ENCODE results near the gene PCNT. TPM values are rescaled to one million over a fixed set of nuclear protein-coding genes. Genes with fewer than 3 reads are reported as not detected.

PCNT gene
- total RNA-seq, 1 experiment from 2014 or later, result 34.0 TPM

DNA sequence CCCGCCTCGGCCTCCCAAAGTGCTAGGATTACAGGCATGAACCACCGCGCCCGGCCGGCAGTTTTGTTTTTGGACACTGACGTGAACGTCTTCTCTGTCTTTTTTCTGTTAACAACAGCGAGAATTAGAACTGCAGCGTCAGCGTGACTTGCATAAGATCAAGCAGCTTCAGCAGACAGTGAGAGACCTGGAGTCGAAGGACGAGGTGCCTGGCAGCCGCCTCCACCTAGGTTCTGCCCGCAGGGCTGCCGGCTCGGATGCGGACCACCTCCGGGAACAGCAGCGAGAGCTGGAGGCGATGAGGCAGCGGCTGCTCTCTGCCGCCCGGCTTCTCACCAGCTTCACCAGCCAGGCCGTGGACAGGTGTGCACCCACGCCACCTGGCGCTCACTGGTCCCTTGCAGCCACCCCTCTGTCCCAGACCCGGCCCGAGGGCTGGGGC lies 111.9 kb downstream of the PCNT start:
- BruUV-seq (replicated peaks), result no TSS peak
- intact Hi-C loops (cut with micrococcal nuclease), result no loop called here
- peaks cover 69% of the 10 kb centered on the region for H3K36me3 Mint-ChIP-seq (ENCODE audit: insufficient read depth, unreplicated experiment)
- no peaks in the 10 kb centered on the region for H3K4me1 Mint-ChIP-seq (ENCODE audit: insufficient read depth, unreplicated experiment)
- no peaks in the 10 kb centered on the region for H3K27me3 Mint-ChIP-seq (ENCODE audit: insufficient read depth, unreplicated experiment)
- no peak for DNase-seq (ENCODE audit: unreplicated experiment)
- TF ChIP-seq CTCF (IDR thresholded peaks at IDR 0.05; ENCODE audit: unreplicated experiment), result no peak
- no peak overlapping the region for H3K4me3 Mint-ChIP-seq (ENCODE audit: unreplicated experiment)
- no peak overlapping the region for H3K27ac Mint-ChIP-seq (ENCODE audit: low read depth, unreplicated experiment)
- no peaks in the 10 kb centered on the region for H3K9me3 Mint-ChIP-seq (ENCODE audit: unreplicated experiment)
- CTCF ChIA-PET, result interaction anchor here (0.5 to 0.9 kb wide), 2 partner anchors 45 to 77 kb away, joined by 3 to 4 read pairs; no protein-coding TSS in a partner anchor
- POLR2A ChIA-PET, result no interaction called here

- no peaks in the 10 kb centered on the region for H3K27me3 Mint-ChIP-seq (ENCODE audit: insufficient read depth, unreplicated experiment)
- no peak for TF ChIP-seq CTCF (IDR thresholded peaks at IDR 0.05; ENCODE audit: unreplicated experiment)
- H3K4me1 Mint-ChIP-seq (ENCODE audit: insufficient read depth, unreplicated experiment), result no peaks in the 10 kb centered on the region
- POLR2A ChIA-PET, result no interaction called here
- DNase-seq (ENCODE audit: unreplicated experiment), result no peak
- H3K27ac Mint-ChIP-seq (ENCODE audit: low read depth, unreplicated experiment), result peak overlapping the region; percentile 59
- CTCF ChIA-PET, result no interaction called here
- peaks cover 69% of the 10 kb centered on the region for H3K36me3 Mint-ChIP-seq (ENCODE audit: insufficient read depth, unreplicated experiment)
- H3K9me3 Mint-ChIP-seq (ENCODE audit: unreplicated experiment), result no peaks in the 10 kb centered on the region
- no peak overlapping the region for H3K4me3 Mint-ChIP-seq (ENCODE audit: unreplicated experiment)
- BruUV-seq (replicated peaks), result no TSS peak
- intact Hi-C loops (cut with micrococcal nuclease), result no loop called here
Observed at GRCh38 chr21:46436621-46437020, 112.7 kb downstream of the PCNT start.

- H3K27me3 Mint-ChIP-seq (ENCODE audit: insufficient read depth, unreplicated experiment), result no peaks in the 10 kb centered on the region
- H3K36me3 Mint-ChIP-seq (ENCODE audit: insufficient read depth, unreplicated experiment), result peaks cover 69% of the 10 kb centered on the region
- TF ChIP-seq CTCF (IDR thresholded peaks at IDR 0.05; ENCODE audit: unreplicated experiment), result no peak
- ChIA-PET CTCF (no interaction called here), POLR2A (interaction anchor here (1.1 kb wide), 2 partner anchors 64 to 198 kb away, joined by 3 read pairs; partner anchors contain the start of gene PRMT2)
- H3K4me3 Mint-ChIP-seq (ENCODE audit: unreplicated experiment), result no peak overlapping the region
- intact Hi-C loops (cut with micrococcal nuclease), result no loop called here
- BruUV-seq (replicated peaks), result no TSS peak
- H3K4me1 Mint-ChIP-seq (ENCODE audit: insufficient read depth, unreplicated experiment), result no peaks in the 10 kb centered on the region
- H3K9me3 Mint-ChIP-seq (ENCODE audit: unreplicated experiment), result no peaks in the 10 kb centered on the region
- peak overlapping the region; percentile 59 for H3K27ac Mint-ChIP-seq (ENCODE audit: low read depth, unreplicated experiment)
- DNase-seq (ENCODE audit: unreplicated experiment), result no peak
Observed at GRCh38 chr21:46437096-46437498, 113.1 kb downstream of the PCNT start.

- no peaks in the 10 kb centered on the region for H3K27me3 Mint-ChIP-seq (ENCODE audit: insufficient read depth, unreplicated experiment)
- peak overlapping the region; percentile 59 for H3K27ac Mint-ChIP-seq (ENCODE audit: low read depth, unreplicated experiment)
- DNase-seq (ENCODE audit: unreplicated experiment), result no peak
- H3K4me3 Mint-ChIP-seq (ENCODE audit: unreplicated experiment), result no peak overlapping the region
- H3K9me3 Mint-ChIP-seq (ENCODE audit: unreplicated experiment), result no peaks in the 10 kb centered on the region
- no peak for TF ChIP-seq CTCF (IDR thresholded peaks at IDR 0.05; ENCODE audit: unreplicated experiment)
- POLR2A ChIA-PET, result interaction anchor here (0.7 to 1.1 kb wide), 3 partner anchors 20 to 198 kb away, joined by 3 read pairs; partner anchors contain the start of gene PRMT2
- BruUV-seq (replicated peaks), result no TSS peak
- H3K36me3 Mint-ChIP-seq (ENCODE audit: insufficient read depth, unreplicated experiment), result peaks cover 69% of the 10 kb centered on the region
- CTCF ChIA-PET, result interaction anchor here (0.5 to 0.7 kb wide), 2 partner anchors 16 to 105 kb away, joined by 3 read pairs; no protein-coding TSS in a partner anchor
- H3K4me1 Mint-ChIP-seq (ENCODE audit: insufficient read depth, unreplicated experiment), result no peaks in the 10 kb centered on the region
- intact Hi-C loops (cut with micrococcal nuclease), result no loop called here
Observed at GRCh38 chr21:46437511-46437910, 113.6 kb downstream of the PCNT start.

Data from MCF 10A (cell line).